ENCODE data around the gene NEXMIF.
"Not testable (repeated sequence)": the region's sequence is repeated elsewhere in the genome, so short reads cannot be mapped to it uniquely, and the experiment has no call there.

GRCh38 chrX:74701343-74701742 lies 223.9 kb downstream of the NEXMIF start:
- TF ChIP-seq POLR2A, CTCF, POLR2AphosphoS5 (IDR thresholded peaks at IDR 0.05): not testable (repeated sequence)
